GM19438 (cell line): ENCODE data around the gene BEND7.
"Not testable (repeated sequence)": the region's sequence is repeated elsewhere in the genome, so short reads cannot be mapped to it uniquely, and the experiment has no call there.

ENCODE experiments used
- ATAC-seq: cut with Tn5 transposase; IDR thresholded peaks from one replicate; pipeline ENCODE4 v1.9.1; 2021; ENCODE audit warnings: low read depth; ENCODE audit not compliant: unreplicated experiment

Gene BEND7

DNA sequence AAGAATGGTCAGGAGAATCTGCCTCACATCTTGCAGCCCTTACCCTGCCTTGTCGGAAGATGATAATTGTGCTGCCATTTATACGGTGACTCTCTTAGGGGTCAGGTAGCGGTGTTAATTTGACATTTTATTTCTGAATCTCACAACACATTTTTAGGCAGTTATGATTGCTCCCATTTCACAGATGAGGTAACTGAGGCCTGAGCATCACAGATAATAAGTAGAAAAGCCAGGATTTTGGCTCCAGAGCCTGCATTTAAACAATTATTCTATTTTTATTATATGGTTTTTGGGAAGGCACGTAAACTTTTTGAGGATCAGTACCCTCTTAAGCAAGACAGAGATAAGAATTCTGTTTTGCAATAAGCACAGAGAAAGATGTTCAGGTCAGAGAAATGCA, 103.4 kb downstream of the BEND7 start:
- no peak for ATAC-seq

- no peak for ATAC-seq
Measured at GRCh38 chr10:13422800-13423199, 106.0 kb downstream of the BEND7 start.

GRCh38 chr10:13421382-13421917, 107.4 kb downstream of the BEND7 start:
- no peak for ATAC-seq

DNA sequence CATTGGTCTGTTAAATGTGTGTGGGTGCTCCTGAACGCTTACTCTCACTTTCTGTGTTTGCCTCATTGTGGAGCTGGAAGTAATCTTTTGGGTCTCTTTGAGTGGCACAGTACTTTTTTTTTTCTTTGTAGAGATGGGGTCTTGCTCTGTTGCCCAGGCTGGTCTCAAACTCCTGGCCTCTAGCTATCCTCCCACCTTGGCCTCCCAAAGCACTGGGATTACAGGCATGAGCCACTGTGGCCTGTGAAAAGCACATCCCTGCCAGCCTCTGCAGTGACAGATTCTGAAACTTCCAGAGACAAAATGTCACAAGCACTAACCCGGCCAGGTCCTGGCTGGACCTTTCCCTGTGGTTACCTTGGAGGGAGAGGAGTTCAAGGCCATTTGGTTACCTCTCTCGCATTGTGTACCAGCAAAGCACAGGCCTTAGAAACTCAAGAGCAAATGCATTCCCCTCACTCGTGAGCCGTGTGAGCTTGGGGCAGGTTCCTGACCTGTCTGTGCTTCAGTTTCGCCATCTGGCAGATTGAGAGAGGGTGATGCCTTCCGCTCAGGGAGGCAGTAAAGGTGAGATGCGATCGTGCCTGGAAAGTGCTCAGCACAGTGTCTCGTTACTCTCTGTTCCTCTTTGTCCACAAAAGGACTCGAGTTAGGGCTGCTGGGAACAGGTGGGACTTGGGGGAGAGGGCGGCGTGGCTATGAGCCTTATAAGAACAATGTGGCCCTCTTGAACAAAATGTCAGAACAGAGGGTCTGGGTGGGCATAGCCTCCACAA, 108.1 kb downstream of the BEND7 start:
- no peak for ATAC-seq

DNA sequence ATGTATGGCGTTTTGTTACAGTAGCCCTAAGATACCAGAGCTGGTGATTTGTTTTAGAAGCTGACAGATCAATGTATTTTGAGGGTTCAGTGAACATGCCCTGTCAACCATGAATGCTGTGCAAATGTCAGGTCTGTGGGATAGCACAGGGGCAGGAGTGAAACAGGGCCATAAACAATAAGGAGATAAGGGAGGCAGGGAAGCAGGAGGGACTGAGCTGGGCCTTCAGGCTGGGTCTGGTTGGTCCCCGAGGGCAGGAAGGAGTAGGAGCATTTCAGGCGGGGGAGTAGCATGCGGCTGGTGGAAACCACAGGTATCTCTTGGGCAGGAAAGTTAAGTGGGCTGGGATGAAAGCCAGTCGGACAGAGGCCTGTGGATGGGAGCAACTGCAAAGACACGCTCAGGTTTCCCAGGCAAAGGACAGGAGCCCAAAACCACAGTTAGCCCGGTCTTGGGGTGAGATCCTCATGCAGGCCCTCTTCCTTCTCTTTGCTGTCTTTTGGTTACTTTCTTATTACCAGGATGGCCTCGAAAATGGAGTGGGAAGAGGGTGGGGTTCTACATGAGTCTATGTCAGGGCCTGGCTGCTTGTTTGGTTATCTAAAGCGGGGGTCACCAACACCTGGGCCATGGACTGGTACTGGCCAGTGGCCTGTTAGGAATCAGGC, 111.2 kb downstream of the BEND7 start:
- ATAC-seq, result no peak

DNA sequence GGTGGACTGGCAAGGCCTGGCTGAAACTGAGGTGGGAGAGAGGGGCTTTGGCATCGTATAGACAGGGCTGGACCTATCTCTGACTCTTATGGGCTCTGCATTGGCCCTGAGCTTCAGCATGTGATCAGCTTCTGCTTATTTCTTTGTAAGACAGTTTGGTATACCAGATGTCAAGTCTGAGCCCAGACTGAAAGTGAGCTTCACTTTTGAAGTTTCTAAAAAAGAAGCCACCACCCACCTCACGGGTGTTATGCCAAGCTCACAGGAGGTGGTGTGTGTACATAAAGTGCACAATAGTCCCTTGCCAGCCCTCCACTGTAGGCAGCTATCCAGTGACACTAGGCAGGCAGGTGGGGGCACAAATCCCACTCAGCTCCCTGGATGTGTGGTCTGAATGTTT, 112.1 kb downstream of the BEND7 start:
- ATAC-seq, result no peak

DNA sequence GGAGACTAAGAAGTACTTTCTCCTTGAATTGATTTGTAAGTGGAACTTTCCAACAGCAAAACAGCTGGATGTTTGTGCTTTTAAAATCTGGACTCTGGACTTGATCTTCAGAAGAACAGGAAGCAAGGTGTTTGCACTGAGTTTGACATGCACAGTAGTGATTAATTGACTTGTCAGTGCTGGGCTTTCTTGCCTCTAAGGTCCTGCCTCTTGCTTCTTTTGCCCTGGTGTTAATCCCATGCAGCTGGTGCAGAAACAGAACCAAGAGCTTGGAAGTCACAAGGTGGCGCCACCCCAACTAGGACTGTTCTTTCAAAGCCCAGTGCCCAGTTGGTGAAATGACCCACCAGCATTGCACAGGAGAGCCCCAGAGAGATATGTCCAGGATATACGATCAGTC, 114.0 kb downstream of the BEND7 start:
- no peak for ATAC-seq

GRCh38 chr10:13414137-13414536, 114.7 kb downstream of the BEND7 start:
- ATAC-seq, result no peak

- ATAC-seq, result no peak
Measured at GRCh38 chr10:13412894-13413293, 115.9 kb downstream of the BEND7 start.

GRCh38 chr10:13404791-13405190, 124.0 kb downstream of the BEND7 start:
- ATAC-seq, result no peak

DNA sequence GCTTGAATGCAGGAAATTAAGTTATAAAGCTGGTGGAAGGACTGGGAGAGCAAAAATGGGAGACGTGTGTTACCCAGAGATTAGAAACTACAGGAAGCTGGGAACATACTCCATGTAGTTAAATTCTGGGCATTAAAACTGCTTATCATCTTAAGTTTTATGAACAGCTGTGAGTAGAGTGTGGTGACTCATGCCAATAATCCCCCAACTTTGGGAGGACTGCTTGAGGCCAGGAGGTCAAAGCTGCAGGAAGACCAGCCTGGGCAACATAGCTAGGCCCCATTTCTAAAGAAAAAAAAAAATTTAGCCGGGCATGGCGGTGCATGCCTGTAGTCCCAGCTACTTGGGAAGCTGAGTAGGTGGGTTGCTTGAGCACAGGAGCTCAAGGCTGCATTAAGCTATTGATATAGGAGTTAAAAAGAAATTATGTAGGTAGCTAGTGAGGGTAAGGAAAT, 124.5 kb downstream of the BEND7 start:
- ATAC-seq, result no peak

DNA sequence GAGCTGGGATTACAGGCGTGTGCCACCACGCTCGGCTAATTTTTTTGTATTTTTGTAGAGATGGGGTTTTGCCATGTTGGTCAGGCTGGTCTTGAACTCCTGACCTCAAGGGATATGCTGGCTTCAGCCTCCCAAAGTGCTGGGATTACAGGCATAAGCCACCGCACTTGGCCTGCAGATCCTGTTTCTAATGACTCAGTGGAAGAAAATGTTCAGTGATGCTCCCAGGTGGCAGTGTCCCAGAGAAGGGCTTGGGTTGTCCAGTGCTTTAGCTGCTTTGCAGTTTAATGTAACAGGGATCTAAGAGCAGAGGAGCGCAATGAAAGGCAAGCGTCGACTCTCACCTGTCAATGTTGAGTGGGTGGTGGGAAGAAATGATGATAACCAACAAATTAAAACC, 125.4 kb downstream of the BEND7 start:
- not testable (repeated sequence) for ATAC-seq

DNA sequence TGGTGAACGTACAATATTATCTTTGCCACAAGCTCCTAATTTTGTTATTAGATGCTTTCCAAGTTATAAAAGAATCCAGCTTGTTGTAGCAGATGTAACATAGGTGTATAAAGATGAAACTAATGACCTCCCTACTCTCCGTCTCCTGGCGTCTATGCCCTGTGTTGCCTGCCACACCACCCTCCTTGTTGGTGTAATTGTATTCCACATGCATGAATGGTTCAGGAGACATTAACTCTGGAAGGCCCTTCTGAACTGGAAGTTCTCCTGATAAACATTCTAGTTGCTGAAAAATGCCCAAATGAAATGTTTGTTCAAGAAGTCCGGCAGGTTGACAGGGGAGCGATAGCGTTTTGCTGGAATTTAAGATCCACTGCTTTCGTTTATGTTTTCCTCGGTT, 126.8 kb downstream of the BEND7 start:
- ATAC-seq, result no peak

DNA sequence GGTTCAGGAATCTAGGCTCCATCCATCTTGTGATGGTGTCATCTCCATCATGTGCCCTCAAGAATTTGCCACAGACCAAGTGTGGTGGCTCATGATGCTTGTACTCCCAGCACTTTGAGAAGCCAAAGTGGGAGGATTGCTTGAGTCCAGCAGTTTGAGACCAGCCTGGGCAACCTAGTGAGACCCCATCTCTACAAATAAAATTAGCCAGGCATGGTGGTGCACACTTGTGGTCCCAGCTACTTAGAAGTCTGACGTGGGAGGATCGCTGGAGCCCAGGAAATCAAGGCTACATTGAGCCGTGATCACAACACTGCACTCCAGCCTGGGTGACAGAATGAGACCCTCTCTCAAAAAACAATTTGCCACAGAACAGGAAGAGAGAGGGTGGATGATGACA, 127.7 kb downstream of the BEND7 start:
- ATAC-seq, result no peak

DNA sequence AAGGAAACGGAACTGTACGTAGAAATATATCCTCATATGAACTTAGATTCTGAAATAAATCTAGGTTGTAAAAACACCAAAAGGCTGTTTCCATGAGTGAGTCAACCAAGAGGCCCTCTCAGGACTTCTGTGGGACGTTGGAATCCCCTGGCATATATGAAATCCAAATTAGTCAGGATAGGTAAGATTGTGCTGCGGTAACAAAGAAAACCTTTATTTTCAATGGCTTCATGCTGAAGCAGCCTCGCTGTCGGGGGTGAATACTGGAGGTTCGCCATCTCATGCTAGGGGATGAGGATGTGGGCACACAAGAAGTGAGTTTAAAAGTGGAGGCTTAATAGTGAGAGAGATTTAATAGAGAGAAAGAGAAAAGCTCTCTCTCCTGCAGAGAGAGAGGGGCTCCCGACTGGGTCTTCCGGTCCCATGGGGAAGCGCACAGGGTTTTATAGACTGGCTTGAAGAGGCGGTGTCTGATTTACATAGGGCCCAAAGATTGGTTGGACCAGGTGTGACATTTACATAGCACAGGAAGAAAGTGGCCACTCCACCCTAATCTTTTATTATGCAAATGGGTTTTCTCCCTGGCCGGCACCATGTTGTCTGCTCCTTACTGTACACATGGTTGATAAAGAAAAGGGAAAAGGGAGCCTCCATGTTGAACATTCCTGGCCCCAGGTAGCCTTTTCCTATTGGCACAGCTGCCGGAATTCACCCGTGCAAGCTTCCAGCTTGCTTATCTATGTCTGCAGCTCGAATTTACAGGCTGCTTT, 128.4 kb downstream of the BEND7 start:
- ATAC-seq, result no peak

GRCh38 chr10:13399752-13400151, 129.1 kb downstream of the BEND7 start:
- ATAC-seq, result no peak

DNA sequence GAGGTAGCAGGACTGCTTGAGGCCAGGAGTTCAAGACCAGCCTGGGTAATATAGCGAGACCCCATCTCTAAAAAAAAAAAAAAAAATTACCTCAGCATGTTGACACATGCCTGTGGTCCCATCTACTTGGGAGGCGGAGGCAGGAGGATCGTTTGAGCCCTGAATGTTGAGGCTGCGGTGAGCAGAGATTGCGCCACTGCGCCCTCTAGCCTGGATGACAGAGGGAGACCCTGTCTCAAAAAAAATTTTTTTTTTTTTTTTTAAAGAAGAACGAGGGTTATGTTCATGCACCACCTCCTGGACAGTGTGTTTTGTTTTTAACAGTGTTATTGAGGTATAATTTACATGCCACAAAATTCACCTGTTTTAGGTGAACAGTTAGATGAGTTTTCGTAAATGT, 129.6 kb downstream of the BEND7 start:
- ATAC-seq, result no peak

DNA sequence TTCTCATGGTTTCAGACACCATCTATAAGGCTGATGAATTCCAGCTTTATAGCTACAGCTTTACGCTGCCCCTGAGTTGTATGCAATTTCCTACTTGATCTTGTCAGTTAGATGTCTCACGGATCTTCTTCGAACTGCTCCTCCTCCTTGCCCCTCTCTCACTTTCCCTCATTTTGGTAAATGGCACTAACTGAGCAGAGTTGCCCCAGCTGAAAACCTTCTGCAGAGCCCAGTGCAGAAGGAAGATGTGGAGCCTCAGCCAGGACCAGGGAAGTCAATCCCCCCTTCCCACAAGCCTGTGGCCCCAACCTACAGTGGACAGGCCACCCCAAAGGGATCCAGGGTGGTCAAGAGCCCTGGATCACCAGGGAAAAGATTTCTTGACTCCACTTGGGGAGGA, 131.8 kb downstream of the BEND7 start:
- ATAC-seq, result no peak

- no peak for ATAC-seq
Measured at GRCh38 chr10:13396369-13396768, 132.4 kb downstream of the BEND7 start.

DNA sequence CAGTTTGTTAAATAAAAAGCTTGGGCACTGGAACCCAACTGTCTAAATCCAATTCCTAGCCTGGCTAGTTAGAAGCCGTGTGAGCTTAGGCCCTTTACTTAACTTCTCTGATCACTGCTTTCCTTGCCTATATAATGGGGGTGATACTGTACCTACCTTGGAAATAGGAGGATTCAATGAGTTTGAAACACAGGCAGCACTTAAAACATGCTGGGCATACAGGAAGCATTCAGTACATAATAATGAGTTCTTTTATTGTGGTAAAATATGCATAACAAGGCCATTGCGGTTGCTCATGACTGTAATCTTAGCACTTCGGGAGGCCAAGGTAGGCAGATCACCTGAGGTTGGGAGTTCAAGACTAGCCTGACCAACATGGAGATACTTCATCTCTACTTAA, 133.3 kb downstream of the BEND7 start:
- ATAC-seq, result no peak

GRCh38 chr10:13393640-13394039, 135.2 kb downstream of the BEND7 start:
- no peak for ATAC-seq
